COLO829 (cell line): ENCODE results near the gene MESD.

Source experiments
- DNase-seq: peaks from one replicate; pipeline ENCODE4 v3.0.0; 2012; ENCODE audit warnings: low spot score

Gene MESD

GRCh38 chr15:80957976-80958375 is 31.6 kb downstream of the MESD start:
- no peak for DNase-seq

GRCh38 chr15:80957556-80957955 is 32.1 kb downstream of the MESD start:
- DNase-seq, result no peak

- DNase-seq, result peak; percentile 16
Observed at GRCh38 chr15:80955571-80956452, 33.8 kb downstream of the MESD start.

- DNase-seq, result no peak
Observed at GRCh38 chr15:80953953-80954778, 35.5 kb downstream of the MESD start.

GRCh38 chr15:80953001-80953952 is 36.3 kb downstream of the MESD start:
- DNase-seq, result no peak

- no peak for DNase-seq
Observed at GRCh38 chr15:80951941-80952340, 37.7 kb downstream of the MESD start.

- no peak for DNase-seq
Observed at GRCh38 chr15:80950291-80951078, 39.1 kb downstream of the MESD start.

GRCh38 chr15:80949756-80950155 is 39.9 kb downstream of the MESD start:
- no peak for DNase-seq

GRCh38 chr15:80948651-80949292 is 40.8 kb downstream of the MESD start:
- DNase-seq, result no peak

- DNase-seq, result no peak
Observed at GRCh38 chr15:80946576-80946975, 43.0 kb downstream of the MESD start.

- no peak for DNase-seq
Observed at GRCh38 chr15:80945605-80946004, 44.0 kb downstream of the MESD start.

- no peak for DNase-seq
Observed at GRCh38 chr15:80944818-80945217, 44.8 kb downstream of the MESD start.

GRCh38 chr15:80942746-80943565 is 46.7 kb downstream of the MESD start:
- no peak for DNase-seq

- DNase-seq, result no peak
Observed at GRCh38 chr15:80942266-80942665, 47.4 kb downstream of the MESD start.

- DNase-seq, result no peak
Observed at GRCh38 chr15:80940851-80941250, 48.8 kb downstream of the MESD start.

GRCh38 chr15:80940331-80940730 is 49.3 kb downstream of the MESD start:
- DNase-seq, result no peak

- no peak for DNase-seq
Observed at GRCh38 chr15:80939216-80939615, 50.4 kb downstream of the MESD start.

- DNase-seq, result no peak
Observed at GRCh38 chr15:80937718-80938117, 51.9 kb downstream of the MESD start.

- DNase-seq, result no peak
Observed at GRCh38 chr15:80936288-80937078, 53.1 kb downstream of the MESD start.
